NCI-H524 treated with DMSO at 0.1 percent for 48 hours (cell line): ENCODE data around the gene IL1RAPL2.
"Not testable (repeated sequence)": the region's sequence is repeated elsewhere in the genome, so short reads cannot be mapped to it uniquely, and the experiment has no call there.

Experiments used
- DNase-seq: peaks from one replicate; lab custom pipeline; 2025; lab: John Stamatoyannopoulos, UW

IL1RAPL2 gene

DNA sequence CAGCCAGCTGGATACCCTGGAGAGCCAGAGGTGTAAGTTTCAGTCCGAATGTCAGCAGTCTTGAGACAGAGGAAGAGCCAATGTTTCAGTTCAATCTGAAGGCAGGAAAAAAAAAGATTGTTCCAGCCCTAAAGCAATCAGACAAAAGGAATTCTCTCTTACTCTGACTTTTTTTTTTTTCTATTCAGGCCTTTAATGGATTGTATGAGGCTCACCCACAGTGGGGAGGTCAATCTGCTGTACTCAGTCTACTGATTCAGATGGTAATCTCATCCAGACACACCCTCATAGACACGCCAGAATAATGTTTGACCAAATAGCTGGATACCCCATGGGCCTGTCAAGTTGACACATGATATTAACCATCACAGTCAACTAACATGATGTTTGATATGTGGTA, 602.6 kb downstream of the IL1RAPL2 start:
- no peak for DNase-seq

DNA sequence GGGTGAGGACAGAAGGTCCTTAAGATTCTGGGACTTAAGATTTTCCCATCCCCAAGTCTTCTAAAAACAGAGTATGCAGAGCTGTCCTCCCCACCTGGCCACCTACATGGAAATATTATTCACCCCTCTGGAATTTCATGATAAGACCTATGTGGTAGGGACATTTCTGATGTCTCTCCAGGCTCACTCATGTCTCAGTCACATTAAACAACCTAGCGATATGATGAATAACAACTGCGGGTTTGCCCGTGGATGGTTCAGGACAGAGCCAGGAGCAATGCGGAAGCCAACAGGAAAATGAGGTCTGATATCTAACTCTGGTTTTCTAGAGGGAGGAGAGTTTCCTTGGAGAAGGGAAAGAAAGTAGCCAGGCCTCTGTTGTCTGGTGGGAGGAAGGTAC, 607.1 kb downstream of the IL1RAPL2 start:
- DNase-seq: no peak

DNA sequence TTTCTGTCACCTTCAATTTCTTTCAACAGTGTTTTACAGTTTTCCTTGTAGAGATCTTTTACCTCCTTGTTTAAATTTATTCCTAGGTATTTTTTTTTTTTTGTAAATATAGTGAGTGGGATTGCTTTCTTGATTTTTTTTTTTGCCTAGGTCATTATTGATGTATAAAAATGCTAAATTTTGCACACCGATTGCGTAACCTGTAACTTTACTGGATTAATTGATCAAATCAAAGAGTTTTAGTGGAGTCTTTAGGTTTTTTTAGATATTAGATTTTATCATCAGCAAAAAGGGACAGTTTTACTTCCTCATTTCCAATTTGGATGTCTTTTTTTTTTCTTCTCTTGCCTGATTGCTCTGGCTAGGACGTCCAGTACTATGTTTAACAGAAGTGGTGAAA, 613.6 kb downstream of the IL1RAPL2 start:
- DNase-seq: no peak

DNA sequence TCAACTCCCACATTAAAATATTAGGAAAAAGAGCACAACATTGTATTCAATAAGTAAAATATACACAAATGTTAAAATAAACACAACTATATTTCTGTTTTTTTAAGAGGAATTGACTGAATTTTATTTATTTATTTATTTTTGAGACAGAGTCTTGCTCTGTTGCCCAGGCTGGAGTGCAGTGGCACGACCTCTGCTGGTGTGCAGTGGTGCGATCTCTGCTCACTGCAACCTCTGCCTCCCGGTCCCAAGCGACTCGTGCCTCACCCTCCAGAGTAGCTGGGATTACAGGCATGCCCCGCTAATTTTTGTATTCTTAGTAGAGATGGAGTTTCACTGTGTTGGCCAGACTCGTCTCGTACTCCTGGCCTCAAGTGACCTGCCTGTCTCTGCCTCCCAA, 623.1 kb downstream of the IL1RAPL2 start:
- no peak for DNase-seq

DNA sequence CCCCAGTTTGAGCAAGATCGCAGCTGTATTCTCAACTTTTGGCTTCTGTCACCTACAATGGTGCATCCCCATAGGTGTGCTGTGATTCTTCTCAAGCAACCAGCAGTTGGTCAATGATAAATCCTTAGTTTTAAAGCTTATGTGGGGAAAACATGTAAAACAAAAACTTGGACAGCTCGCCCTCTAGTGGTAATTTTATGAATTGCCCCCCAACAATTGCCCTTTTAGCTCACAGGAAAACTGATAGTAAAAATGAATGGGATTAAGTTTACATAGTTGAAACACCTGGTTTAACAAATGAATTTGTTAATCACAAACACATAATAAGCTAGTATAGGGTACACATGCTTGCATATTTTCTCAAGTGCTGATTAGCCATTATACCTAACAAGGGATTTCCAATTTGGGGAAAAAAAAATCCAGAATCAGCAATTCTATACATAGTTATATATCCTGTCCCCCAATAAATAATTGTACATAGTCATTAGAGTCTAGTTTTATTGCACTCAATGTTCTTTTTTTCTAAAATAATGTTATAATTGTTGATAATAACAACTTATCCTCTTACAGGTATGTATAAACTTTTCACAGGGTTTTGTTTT, 624.4 kb downstream of the IL1RAPL2 start:
- no peak for DNase-seq

DNA sequence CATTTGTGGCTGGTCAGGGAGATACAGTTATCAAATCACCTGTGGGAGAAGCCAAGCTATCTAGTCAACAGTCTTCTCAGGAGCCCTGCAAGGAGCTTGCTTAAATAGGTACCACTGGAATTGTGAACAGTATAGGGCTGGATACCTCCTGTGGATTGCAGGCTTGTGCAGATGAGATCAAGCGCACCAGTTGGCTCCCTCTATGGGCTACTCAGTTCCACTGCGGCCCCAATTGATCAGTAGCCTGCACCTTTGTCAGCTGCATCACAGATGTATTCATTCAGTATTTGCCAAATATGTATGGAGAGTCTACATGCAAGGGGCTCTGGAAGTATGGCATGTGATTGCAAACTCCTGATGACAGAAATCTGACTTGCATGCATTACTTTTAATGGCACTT, 625.9 kb downstream of the IL1RAPL2 start:
- no peak for DNase-seq

DNA sequence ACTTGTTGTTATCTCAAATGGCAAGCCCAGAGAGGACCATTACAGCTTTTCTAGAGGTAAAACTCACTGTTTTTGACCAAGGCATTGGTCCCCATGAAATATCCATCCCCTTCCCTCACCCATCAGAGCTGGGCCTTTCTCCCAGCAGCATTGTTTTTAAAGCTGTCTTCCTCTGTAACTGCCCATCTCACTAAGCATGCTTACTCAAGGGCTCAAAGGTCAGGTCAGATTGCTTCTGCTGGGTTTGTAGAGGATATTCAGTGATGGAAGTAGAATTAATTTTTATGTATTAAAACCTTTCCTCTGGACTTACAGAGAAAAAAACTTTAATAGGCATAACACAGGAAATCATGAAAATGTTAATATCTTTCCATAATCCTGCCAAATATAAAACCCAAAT, 643.4 kb downstream of the IL1RAPL2 start:
- DNase-seq: no peak

DNA sequence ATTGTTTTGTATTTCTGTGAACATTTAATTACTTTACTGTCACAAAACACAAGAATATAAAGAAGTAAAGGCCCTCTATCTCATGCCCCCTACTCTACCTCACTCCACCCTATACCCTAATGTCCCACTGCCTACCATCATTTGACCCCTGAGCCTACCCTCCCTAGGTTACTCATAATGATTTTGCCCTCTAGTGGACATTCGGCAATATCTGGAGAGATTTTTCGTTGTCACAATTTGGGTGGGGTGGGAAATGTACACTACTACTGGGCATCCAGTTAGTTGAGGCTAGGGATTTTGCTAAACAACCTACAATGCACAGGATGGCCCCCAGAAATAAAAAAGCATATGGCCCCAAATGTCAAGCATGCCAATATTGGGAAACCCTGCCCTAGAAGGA, 644.3 kb downstream of the IL1RAPL2 start:
- DNase-seq: no peak

DNA sequence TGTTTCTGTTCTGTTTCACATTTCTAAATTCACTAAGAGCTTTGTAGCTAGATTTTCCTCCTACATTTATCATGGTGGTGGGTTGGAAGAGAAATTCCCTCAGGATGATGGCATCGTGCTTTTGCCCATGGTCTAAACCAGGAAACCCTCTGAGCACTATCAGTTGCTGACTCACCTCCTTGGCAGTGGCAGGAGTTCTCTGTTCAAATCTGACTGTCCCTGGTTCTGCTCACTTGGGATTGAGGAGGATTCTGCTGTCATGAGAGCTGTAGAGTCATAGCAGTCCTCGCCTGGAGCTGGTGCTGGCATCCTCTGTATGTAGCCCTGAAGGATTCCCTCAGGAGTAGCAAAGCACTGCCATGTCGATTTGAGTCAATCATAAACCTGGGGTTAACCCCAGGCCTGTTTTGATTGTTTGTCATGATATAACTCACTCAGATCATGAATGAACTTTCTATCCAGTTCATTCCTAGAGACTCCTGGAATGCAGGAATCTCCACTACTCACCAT, 645.1 kb downstream of the IL1RAPL2 start:
- no peak for DNase-seq

DNA sequence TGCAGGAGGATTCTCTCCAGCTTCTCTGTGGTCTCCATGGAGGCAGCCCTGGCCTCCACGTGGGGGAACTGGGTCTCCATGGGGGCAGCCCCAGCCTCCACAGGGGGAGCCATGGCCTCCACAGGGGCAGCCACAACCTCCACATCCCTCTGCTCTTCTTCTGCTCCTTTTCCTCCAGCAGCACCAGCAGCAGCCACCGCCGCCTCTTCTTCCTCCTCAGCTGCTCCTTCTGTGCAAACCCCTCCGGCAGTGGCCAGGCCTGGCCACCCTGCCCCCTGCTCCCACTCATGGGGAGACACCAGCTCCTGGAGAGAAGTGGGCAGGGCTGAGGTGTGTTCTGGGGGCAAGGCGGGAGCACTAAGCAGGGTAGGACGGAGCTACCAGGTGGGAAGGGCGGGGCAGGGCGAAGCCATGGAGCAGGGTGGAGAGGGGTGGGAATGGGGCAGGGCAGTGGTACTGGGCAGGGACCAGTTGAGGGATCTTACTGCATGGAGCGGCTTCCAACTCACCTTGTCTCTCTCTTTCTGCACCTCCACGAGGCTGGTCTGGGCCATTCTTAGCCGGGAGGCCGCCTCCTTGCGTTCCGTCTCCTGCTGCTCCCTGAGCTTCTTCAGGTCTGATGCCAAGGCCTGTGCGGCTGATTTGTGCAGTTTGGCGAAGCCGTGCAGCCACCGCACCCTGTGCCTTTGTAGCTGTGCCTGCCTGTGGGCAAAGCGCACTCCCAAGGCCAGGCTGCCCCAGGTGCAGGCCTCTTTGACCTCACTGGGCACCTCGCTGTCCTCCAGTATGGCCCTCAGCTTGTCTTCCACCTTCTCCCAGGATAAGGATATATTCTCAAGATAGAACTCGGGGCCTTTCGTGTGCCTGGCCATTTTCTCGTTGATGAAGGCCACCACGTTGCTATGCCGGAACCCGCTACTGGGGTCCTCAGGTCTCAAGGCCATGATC, 653.7 kb downstream of the IL1RAPL2 start:
- DNase-seq: no peak

DNA sequence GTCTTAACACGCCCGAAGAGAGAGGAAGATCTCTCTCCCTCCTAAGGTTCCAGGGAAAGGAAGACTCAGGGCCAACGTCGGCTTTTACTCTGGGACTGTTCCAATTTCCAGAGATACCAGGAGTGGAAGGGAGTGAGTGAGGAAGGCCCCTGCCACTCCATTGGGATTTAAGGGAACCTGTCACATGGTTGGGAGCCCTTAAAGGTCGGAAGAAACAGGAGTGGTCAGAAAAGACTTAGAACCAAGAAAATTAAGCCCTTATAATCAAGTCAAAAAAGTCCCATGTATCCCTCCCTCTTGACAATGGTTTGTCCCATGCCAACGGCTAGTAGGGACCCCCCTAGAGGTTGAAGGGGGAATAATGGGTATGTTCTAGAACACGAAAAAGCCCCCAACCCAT, 654.6 kb downstream of the IL1RAPL2 start, which contains the start of gene TEX13A:
TEX13A (minus strand) TSS at position 59 of the 400 bp plus-strand sequence. CDS start 297 bp downstream, outside the sequence.
- no peak for DNase-seq

DNA sequence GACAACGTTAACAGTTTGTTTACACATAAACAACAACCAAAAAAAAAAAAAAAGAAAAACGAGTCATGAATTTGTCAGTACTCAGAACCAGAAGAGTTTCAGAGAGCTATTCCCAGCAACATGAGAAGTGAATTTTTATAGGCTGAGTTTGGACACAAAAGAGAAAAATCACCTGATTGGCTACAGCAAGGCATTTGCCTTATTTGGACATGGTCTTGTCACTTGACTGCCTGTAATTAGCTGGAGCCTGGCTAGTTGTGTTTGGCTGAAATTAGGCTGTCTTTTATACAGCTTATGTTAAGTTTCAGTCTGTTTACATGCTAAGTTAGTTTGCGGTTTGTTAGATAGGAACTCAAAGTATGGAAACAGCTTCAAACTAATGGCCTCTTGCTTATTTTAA, 655.4 kb downstream of the IL1RAPL2 start:
- no peak for DNase-seq

DNA sequence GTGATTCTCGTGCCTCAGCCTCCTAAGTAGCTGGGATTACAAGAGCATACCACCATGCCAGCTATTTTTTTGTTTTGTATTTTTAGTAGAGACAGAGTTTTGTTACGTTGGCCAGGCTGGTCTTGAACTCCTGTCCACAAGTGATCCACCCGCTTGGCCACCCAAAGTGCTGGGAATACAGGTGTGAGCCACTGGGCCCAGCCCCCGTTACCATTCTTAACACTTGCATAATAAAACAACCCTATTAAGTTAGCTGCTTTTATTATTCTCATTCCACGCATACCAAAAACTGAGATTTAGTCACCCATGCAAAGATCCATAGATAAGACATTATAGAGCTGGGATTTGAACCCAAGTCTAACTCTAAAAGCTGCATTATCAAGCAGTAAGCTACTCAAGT, 660.5 kb downstream of the IL1RAPL2 start:
- DNase-seq: no peak

DNA sequence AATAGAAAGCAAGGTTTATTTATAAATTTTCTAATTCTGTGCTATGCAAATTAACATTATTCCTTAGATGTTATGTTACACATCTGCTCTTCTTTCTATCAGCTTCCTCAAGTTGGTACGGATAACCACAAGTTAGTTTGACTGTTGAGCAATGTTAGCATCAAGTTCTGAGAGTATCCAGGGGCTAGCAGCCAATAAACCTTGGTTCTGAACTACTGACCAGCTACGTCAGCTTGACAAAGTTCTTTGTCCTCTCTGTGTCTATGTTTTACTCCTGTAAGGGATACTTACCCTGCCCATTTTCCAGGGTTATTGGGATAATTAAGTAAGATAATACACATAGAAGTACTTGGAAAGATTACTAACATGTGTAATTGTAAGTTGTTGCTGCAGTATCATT, 662.6 kb downstream of the IL1RAPL2 start:
- DNase-seq: no peak

DNA sequence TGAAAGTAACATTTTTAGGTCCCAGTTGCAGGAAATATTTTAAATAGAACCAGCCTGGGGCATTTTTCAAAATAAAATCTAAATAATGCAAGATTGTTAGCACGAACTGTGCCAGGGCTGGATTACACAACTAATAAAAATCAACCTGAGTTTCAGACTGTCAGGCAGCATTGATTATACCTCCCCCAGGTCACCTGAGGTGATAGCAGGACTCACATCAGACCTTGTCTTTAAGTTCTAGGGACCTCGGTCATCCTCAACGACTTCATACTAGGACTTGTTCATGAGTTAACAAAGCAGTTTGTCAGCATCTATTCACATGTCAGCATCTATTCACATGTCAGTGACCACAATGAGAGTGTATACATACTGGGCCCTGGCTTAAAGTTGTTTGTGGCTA, 663.1 kb downstream of the IL1RAPL2 start:
- DNase-seq: no peak

DNA sequence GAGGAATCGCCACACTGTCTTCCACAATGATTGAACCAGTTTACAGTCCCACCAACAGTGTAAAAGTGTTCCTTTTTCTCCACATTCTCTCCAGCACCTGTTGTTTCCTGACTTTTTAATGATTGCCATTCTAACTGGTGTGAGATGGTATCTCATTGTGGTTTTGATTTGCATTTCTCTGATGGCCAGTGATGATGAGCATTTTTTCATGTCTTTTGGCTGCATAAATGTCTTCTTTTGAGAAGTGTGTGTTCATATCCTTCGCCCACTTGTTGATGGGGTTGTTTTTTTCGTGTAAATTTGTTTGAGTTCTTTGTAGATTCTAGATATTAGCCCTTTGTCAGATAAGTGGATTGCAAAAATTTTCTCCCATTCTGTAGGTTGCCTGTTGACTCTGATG, 671.4 kb downstream of the IL1RAPL2 start:
- not testable (repeated sequence) for DNase-seq

DNA sequence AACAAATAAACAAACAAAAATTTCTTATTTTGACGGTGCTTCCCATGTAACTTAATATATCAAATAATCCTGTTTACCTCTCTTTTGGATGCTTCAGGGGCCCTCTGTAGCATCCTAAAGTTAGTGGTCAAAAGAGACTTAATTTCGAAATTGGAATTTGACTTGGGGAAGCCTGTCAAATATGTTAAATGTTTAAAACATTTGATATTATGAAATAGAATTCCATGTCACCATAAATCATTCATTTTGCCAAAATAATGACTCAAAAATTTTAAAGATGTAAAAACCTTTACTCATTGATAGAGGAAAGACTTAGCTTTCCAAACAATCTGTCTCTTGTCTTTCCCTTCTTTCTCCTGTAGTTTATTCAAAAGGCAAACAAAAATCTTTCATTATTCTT, 675.1 kb downstream of the IL1RAPL2 start:
- no peak for DNase-seq

DNA sequence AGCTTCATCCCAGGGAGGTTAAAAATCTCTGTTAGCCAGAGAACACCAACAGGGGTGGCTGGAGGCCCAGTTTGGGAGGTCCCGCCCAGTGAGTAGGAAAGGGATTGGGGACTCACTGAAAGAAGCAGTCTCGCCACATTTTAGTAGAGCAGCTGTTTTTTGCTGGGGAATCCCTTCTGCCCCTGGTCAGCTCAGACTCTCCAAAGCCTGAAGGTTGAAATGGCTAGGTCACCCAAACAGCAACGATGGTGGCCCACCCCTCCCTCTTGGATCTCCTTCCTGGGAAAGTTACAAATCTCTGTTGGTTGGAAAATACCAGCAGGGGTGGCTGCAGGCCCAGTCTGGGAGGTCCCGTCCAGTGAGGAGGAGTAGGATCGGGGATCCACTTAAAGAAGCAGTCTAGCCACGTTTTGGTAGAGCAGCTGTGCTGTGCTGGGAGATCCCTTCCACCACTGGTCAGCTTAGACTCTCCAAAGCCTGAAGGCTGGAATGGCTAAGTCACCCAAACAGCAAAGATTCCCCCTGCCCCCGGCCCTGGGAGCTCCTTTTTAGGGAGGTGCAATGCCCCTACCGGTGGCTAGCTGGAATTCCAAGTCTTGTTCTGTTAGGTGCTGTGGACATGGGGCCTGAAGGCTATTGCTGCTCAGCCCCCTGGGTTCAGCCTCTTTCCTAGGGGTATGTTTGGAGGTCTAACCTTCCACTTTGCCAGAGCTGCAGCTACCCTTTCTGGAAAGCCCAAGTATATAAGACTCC, 694.5 kb downstream of the IL1RAPL2 start:
- DNase-seq: no peak

DNA sequence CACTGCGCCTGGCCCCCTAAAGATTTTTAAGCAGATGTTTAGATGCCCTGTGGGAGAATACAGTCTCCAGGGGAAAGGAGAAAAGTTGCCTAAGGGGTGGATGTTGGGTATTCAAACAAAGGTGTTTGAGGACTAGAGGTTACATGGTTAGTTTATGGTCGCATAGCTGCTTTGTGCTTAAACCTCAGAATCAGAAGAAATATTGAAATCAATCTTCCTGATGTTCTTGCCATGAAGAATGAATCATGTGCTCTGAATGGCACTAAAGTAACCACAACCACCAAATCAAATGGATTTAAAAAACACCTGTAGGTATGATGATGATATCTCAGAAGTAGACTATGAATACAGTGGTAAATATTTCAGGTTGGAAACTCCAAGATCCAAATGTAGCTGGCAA, 697.2 kb downstream of the IL1RAPL2 start:
- DNase-seq: no peak

DNA sequence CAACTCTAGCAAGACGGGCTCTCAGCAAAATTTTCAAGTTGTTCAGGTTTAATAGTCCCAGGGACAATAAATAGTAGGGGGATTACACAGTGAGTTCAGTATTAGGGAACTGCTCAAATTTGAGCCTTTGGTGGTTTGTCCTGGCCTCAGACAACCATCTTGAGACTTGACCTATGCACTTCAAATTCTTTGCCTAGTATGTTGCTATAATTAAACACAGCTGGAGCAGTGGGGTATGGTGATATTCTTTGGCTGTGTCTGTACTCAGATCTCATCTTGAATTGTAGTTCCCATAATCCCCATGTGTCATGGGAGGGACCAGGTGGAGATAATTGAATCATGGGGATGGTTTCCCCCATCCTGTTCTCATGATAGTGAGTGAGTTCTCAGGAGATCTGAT, 697.8 kb downstream of the IL1RAPL2 start:
- DNase-seq: no peak

DNA sequence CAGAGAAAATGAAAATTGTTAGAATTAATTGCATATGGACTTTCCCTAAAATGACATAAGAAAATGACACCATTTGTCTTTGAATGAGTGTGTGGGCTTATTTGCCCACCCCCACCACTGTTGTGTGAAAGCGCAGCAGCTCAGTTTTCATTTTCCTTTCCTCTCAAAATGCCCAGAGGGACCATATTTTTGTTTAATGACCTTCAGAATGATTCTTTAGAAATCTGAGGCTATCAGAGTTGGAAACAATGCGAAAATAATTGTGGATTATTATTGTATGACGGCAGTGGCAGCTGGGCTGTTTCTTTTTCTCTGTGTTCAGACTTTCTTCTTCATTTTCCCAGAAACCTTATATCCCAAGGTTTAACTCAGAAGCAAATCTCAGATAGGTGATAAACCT, 699.1 kb downstream of the IL1RAPL2 start:
- no peak for DNase-seq

DNA sequence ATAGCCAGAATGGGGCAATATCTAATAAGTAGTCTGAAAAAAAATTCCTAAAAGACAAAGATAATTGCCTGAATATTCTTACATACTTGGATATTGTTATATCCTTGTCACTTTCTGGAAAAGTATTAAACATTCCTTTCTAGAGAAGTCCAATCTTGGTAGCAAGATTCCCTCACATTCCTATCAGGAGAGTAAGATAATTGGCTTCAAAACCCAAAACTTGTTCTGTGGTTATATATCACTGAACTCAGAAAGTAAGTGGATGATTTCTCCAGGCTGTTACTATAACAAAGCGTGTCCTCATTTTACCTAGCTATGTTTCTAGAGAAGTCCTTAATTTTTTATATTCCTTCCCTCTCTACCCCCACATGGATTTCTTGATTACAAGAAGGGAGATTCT, 700.5 kb downstream of the IL1RAPL2 start:
- DNase-seq: no peak

DNA sequence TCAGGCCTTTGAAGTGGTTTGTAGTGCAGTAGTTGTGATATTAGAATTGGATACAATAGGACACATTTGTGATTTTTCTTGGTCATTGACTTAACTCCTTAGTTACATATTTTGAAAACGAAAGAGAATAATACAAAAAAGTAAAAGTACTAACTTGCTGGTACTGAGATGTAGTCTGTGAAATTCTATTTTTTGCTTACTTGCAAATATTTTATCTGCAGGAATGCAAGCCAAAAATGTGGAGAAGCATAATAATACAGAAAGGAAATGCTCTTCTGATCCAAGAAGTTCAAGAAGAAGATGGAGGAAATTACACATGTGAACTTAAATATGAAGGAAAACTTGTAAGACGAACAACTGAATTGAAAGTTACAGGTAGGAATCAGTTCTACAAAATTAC, 701.2 kb downstream of the IL1RAPL2 start:
- DNase-seq: no peak
